Measurements from ENCODE around the gene ASS1.

The ASS1 gene

DNA sequence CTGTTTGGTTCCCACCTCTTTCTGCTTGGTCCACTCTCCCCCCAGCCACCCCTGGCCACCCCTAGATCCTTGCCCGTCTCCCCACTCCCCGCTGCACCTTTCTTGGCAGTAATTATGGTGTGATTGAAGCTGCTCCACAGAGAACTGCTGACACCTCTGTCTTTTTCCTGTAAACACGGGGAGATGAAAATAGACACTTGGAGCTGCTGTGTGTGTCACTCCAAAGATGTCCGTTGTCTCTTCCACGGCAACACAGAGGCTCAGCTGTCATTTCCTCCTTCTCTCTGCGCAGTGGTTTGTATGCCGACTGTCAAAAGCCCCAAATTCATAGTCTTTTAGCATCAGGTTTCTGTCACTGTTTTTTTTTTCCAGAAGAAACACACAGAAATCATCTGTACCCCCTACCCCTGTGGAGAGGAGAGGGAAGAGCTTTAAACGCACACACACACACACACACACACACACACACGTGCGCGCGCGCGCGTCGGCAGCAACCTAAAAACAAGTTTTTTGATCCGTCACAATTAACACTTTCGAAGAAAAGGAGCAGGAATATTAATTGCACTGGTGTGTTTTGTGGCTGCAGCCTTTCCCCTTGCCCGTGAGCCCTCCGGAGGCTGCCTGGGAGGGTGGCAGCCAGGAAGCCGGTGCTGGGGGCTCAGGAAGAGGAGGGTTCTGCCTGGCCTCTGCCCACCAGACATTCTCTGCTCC, 39.8 kb downstream of the ASS1 start:
- H3K4me3 ChIP-seq: no peak overlapping the region
- H3K27ac ChIP-seq: no peak overlapping the region

- no peak overlapping the region for H3K4me3 ChIP-seq
Measured at GRCh38 chr9:130486103-130486502, 41.3 kb downstream of the ASS1 start.

DNA sequence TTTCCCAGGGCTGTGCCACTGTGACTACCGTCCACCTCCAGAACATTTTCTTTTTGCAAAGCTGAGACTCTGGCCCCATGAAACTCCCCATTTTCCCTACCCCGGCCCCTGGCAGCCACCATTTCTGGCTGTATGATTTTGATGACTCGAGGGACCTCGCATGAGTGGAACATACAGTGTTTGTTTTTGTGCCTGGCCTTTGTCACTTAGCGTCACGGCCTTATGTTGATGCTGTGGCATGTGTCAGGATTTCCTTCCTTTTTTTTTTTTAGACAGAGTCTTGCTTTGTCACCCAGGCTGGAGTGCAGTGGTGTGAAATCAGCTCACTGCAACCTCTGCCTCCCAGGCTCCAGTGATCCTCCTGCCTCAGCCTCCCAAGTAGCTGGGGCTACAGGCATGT, 42.7 kb downstream of the ASS1 start:
- no peak overlapping the region for H3K27ac ChIP-seq
- no peak overlapping the region for H3K4me3 ChIP-seq

More at GRCh38 chr9:130486103-130486502, 41.3 kb downstream of the ASS1 start:
- H3K27ac ChIP-seq: no peak overlapping the region

GRCh38 chr9:130488621-130489330, 44.0 kb downstream of the ASS1 start:
- Histone ChIP-seq H3K27ac (no peak overlapping the region), H3K4me3 (no peak overlapping the region)

GRCh38 chr9:130490981-130491380, 46.2 kb downstream of the ASS1 start:
- H3K4me3 ChIP-seq: no peak overlapping the region

DNA sequence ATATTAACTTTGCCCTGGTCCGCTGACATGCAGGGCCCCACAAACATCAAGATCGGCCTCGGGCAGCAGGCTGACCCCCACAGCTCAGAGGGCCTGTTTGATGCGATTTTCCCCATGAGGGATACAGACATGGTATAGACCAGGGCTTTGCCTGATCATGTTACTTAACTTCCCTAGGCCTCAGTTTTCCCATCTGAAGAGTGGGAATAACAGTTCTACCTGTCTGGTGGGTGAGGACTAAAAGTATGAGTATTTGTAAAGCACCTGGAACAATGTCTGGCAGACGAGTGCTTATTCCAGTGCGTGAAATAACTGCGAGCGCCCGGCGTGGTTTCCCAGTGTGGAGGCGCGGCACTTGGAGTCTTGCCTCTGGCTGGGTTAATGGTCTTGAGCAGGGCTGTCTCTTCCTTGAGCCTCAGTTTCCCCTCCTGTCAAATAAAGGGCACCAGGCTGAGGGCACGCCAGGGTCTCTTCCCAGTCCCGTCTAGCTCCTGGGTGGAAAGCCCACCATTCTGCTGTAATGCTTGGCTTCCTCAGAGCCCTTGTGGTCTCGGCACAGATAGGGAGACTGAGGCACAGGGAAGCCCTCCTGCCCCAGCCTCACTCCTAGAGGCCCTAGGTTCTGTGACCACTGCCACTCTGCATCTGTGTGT, 47.2 kb downstream of the ASS1 start:
- Histone ChIP-seq H3K27ac (no peak overlapping the region), H3K4me3 (no peak overlapping the region)

More at GRCh38 chr9:130490981-130491380, 46.2 kb downstream of the ASS1 start:
- no peak overlapping the region for H3K27ac ChIP-seq

GRCh38 chr9:130493021-130493420, 48.3 kb downstream of the ASS1 start:
- H3K27ac ChIP-seq: no peak overlapping the region
- H3K4me3 ChIP-seq: no peak overlapping the region

- H3K27ac ChIP-seq: no peak overlapping the region
- H3K4me3 ChIP-seq: no peak overlapping the region
Measured at GRCh38 chr9:130493476-130493875, 48.7 kb downstream of the ASS1 start.

GRCh38 chr9:130495067-130495466, 50.3 kb downstream of the ASS1 start:
- Histone ChIP-seq H3K4me3 (no peak overlapping the region), H3K27ac (no peak overlapping the region)

DNA sequence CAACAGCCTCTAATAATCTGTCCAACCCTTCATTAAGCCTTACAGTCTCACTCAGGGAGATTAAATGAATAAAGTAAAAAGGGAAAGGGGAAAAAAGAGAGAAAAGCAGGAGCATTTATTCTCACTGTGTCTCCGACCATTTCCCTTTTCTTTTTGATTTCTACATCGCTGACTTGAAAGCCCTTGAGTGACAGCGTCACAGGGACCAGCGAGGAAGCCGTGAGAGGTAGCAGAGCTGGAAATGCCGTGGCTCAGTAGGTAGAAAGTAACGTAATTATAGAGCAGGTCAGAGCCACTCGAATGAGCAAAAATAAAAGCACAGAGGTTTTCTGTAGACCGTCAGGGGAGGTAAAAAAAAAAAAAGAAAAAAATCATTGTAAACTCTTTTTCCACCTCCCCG, 52.4 kb downstream of the ASS1 start:
- Histone ChIP-seq H3K4me3 (no peak overlapping the region), H3K27ac (no peak overlapping the region)

GRCh38 chr9:130498298-130498917, 53.6 kb downstream of the ASS1 start:
- Histone ChIP-seq H3K4me3 (no peak overlapping the region), H3K27ac (no peak overlapping the region)

- H3K4me3 ChIP-seq: no peak overlapping the region
- H3K27ac ChIP-seq: no peak overlapping the region
Measured at GRCh38 chr9:130498918-130499698, 54.3 kb downstream of the ASS1 start.

DNA sequence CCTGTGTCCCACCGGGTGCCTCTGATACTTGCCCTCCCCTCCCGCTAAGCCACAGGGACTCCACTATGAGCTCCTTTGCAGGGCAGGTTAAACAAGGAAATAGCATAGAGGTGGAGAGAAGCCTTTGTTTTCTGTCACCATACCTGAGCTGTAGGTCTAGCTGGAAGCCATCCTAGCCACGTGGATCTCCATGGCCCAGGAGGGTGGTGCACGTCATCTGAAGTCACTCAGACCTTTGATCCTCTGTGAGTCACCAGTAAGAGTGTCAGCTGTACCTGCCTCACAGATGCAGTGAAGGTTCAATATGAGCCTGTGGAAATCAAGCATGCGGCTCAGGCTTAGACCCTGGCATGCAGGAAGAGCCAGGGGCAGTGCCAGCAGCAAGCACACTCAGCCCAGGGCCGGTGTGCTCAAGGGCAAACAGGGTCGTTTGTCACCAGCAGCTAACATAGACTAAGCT, 55.1 kb downstream of the ASS1 start:
- Histone ChIP-seq H3K27ac (no peak overlapping the region), H3K4me3 (no peak overlapping the region)

GRCh38 chr9:130500340-130501180, 55.8 kb downstream of the ASS1 start:
- H3K4me3 ChIP-seq: no peak overlapping the region
- no peak overlapping the region for H3K27ac ChIP-seq

- H3K27ac ChIP-seq: no peak overlapping the region
- H3K4me3 ChIP-seq: no peak overlapping the region
Measured at GRCh38 chr9:130501639-130502038, 56.9 kb downstream of the ASS1 start.

GRCh38 chr9:130508218-130508617, 63.5 kb downstream of the ASS1 start:
- H3K4me3 ChIP-seq: no peak overlapping the region
- H3K27ac ChIP-seq: no peak overlapping the region

DNA sequence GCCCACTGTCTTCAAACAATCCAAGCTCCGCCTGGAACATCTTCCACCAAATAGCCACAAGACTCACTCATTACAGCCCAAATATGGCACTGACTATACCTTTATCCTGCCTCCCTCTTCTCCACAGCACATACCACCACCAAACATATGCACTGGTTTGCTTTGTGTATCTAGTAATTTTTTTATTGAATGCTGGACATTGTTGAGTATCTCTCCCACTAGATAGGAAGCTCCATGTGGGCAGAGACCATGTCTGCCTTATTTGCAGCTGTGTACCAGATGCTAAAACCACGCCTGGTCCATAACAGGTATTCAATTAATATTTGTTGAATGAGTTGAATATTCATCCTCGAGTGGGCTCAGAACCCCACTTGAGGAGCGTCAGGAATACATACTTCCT, 67.4 kb downstream of the ASS1 start:
- H3K4me3 ChIP-seq: no peak overlapping the region
- H3K27ac ChIP-seq: no peak overlapping the region

- no peak overlapping the region for H3K27ac ChIP-seq
- H3K4me3 ChIP-seq: no peak overlapping the region
Measured at GRCh38 chr9:130513078-130513477, 68.3 kb downstream of the ASS1 start.

DNA sequence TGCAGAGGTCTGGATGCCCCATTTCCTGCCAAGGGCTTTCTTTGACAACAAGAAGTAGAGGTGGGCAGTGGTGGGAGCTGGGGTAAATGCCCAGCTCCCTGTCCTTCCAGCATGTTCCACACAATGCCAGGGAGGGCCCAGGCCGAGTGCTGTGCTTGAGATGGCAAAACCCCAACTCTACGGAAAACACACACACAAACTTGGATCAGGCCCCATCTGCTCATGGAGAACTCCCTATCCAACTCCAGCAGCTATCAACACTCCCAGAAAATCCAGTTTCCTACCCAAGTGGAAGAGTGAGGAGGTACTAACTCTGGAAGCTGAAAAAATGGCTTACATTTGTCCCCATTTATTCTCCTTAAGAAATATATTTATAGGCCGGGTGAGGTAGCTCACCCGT, 73.5 kb downstream of the ASS1 start:
- Histone ChIP-seq H3K4me3 (no peak overlapping the region), H3K27ac (no peak overlapping the region)

Measured in skin epidermis (tissue), 12 donors.